GM19023 (cell line): ENCODE measurements around the gene NKD1.

ENCODE experiments used
- ATAC-seq: cut with Tn5 transposase; IDR thresholded peaks from one replicate; pipeline ENCODE4 v1.9.1; 2021; ENCODE audit warnings: mild to moderate bottlenecking, moderate library complexity; ENCODE audit not compliant: unreplicated experiment

NKD1 gene

GRCh38 chr16:50642349-50642748 is 94.2 kb downstream of the NKD1 start:
- no peak for ATAC-seq

GRCh38 chr16:50643192-50643591 is 95.0 kb downstream of the NKD1 start:
- ATAC-seq: no peak

- ATAC-seq: no peak
Observed at GRCh38 chr16:50644245-50644644, 96.0 kb downstream of the NKD1 start.

DNA sequence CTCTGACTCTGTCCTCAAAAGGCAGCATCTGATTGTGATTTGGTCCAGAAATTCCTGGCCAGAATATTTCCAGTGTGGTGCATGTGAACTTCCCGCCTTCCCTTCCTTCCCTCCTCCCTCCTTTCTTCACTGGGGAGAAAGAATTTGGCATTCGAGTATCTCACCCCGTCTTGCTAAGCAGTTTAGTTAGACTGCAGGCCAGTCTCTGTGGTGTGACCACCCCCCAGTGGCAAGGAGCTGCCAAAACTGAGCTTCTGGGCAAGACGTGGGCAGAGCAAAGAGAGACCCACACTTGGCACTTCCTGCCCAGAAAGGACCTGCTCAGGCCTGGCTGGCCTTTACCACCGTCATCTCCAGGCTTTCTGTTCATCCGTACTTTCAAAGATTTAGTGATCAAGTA is 96.5 kb downstream of the NKD1 start:
- ATAC-seq: no peak

DNA sequence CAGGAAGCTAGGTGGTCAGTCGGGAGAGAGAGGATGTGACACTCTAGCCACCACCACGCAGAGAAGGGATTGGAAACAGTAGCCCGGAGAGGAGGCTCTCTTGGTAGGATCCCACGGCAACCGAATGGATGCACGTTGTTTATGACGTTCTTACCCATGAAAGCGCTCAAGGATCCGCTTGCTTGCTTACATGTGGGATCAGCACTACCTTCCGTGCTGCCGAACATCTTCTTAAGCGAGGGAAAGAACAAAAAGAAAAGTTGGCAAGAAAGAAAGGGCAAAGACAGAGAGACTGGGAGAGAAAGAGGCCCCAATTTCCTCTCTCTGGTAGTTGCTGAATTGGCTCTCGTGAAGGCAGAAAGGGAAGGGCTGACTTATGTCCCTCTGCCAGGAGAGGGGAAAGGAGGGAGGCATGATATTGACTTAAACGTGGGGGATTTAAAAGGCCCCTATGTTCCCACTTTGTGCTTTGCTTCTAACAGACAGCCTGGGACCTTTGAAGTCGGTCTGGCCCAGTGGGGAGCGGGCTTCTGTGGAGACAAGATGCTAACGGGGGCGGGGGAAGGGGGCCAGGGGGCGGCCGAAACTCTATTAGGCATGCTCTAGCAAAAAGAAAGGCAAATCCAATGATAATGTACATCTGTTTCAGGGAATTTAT is 97.5 kb downstream of the NKD1 start:
- ATAC-seq: no peak

GRCh38 chr16:50646345-50646744 is 98.1 kb downstream of the NKD1 start:
- ATAC-seq: no peak

DNA sequence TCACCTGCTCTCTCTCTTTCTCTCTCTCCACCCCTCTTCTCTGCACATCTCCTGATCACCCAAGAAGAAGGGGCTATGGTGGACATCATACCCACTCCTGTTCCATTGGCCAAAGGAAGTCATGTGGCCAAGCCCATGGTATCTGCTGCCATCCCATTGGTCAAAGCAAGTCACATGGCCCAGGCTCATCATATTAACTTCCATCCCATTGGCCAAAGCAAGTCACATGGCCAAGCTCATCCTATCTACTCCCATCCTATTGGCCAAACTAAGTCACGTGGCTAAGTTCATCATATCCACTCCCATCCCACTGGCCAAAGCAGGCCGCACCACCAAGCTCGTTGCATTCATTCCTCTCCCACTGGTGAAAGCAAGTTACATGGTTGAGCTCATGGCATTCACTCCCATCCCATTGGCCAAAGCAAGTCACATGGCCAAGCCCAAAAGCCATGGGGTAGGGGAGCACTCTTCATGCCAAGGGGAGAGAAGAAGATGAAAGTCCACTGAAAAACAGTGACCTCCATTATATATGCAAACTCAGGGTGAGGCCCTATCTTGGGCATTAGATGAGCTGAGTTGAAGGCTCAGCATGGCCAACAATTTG is 103.7 kb downstream of the NKD1 start:
- no peak for ATAC-seq

DNA sequence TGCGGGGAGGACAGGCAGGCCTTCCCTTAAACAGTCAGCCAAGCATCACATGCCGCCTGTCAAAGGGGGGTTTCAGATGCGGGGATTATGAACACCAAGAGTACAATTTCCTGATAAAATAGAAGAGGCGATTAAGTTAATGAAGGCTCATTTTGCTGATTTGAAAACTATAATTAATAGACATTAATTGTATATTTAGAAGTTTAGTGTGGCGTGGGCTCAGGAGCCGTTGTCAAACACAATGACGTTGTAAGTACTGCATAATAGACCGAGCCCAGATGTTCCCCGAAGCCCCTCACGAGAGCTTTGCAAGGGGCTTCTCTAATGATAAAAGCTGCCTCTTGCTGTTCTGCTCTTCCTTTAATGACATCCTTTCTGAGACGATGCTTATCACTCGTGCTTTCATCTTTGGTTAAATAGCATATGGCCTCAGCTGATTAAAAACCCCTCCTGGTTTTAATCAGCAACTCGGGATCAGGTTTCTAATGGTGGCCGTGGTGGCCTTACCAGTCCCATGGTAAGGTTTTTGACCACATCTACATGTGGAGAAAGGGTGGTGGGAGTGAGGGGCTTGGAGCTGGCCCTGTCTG is 104.7 kb downstream of the NKD1 start:
- ATAC-seq: no peak

- ATAC-seq: no peak
Observed at GRCh38 chr16:50653633-50654519, 105.7 kb downstream of the NKD1 start.

DNA sequence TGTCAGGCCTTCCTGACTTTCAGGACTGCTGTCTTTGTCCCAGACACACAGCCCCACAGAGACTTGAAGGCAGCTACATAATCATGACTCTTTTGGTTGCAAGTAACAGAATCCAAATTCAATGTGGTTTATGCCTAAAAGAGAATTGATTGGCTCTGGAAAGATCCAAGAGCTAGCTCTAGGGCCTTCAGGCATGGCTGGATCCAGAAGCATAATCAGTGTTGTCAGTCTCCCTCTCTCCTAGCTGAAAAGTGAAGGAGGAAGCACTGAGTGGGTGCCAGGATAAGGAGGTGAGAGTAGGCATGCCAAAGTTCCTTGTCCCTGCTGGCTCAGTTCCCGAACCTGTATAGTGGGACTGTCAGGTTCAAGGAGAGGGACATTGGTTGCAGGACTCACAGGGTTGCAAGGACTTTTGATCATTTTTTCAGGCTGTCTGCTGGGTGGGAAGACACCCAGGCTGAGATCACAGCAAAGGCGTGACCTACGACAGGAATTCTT is 107.4 kb downstream of the NKD1 start:
- ATAC-seq: no peak

GRCh38 chr16:50657241-50657640 is 109.0 kb downstream of the NKD1 start:
- no peak for ATAC-seq

DNA sequence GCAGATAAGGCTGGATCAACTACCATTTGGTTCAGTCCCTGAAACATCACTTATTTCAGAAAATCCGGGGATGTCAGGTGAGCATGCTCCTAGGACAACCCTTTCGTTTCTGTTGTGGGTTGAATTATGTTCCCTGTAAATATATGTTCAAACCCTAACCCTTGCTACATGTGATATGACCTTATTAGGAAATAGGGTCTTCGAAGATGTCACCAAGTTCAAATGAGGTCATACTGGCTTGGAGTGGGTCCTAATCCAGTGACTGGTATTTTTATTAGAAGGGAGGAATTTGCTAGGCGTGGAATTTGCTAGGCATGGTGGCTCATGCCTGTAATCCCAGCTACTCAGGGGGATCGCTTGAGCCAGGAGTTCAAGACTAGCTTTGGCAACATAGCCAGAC is 111.6 kb downstream of the NKD1 start:
- ATAC-seq: no peak

- ATAC-seq: no peak
Observed at GRCh38 chr16:50662306-50662940, 114.2 kb downstream of the NKD1 start.

DNA sequence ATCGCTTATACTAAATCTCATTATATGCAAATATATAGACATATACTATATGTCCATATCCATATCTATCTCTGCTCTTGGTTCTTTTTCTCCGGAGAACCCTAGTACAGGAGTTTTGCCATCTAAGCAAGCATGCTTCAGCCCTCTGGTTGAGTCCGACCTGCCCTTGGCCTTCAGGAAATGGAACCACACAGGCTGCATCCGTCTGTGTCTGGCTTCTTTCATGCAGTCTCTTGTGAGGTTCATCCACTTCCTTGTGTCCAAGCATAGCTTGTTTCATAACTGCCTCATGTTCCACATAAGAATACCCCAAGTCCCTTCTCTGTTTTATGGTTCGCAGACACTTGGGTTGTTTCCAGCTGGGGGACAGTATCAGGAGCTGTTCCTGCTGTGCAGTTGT is 116.1 kb downstream of the NKD1 start:
- no peak for ATAC-seq

- no peak for ATAC-seq
Observed at GRCh38 chr16:50665128-50665878, 117.1 kb downstream of the NKD1 start.

DNA sequence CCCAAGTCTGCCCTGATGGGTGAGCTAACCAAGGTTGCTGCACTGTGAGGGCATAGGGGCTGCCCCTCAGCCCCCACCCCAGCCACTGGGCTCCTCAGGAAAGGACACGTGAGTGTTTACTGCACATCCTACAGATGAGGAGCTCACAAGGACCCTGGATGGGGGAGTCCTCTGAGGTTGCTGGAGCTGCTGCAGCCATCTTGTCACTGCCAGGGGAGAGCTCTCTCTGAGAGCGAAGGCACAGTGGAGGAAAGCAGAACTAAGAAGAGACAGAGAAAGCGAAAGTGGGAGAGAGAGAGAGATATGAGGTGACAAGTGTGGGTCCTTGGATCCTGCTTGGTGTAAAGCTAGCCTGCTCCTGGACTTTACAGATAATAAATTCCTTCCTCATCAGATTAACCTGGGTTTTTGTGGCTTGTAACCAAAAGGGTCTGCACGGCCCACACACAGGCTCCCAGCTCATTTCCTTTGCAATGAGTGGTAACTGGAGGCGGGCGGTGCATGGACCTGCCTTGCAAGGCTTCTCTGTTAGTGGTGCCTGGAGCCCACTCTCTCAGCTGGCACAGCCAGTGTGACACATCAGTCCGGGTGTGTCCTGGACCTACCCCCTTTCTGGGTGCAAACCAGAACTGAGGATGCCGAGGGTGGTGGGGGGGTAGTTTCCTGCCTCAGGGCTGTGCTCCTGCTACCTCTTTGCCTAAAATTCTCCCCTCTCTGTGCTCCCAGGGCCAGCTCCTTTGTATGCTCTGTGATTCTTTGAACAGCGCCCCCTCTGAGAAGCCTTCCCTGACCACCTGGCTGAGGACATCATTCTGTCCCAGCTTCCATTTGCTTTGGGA is 118.7 kb downstream of the NKD1 start:
- peak; percentile 86 for ATAC-seq

GRCh38 chr16:50667497-50668367 is 119.5 kb downstream of the NKD1 start:
- no peak for ATAC-seq

DNA sequence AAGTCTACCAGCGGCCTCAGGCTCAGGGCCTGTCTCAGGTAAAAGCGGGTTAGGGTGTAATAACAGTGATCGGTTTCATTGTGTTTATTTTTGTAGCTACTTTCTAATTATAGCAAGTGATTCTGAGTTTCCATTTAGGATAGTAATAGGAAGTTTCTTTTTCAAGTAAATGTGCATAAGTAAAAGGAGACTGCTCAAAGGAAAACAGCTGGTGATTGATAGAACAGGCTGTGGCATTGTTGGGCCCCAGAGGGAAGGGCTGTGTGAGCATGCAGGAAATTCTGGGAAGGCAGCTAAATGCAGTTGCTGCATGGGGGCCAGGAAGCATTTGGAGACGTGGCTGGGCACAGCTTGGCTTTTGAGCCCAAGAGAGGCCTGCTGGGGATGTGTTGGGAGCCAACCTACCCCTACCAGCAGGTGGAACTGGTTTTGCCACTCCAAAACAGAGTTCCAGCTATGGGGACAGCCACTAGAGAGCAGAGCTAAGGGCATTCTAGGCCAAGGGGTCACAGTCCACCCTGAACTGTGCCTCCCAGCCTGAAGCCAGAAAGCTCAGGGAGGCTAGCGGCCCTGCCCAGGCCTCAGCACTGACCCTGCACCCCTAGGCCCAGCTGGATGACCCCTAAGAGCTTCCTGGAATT is 120.3 kb downstream of the NKD1 start:
- no peak for ATAC-seq
